Retinal pigment epithelial cell (primary cell): ENCODE measurements around the gene NECAB3.

Experiments
- DNase-seq: peaks from one replicate; pipeline ENCODE4 v3.0.0-alpha.2; 2010; ENCODE audit warnings: low read depth
- H3K4me3 ChIP-seq: 2 replicates; pipeline ENCODE4 v1.5.1; 2011; ENCODE audit warnings: mild to moderate bottlenecking, low read length, control low read depth, moderate library complexity
- TF ChIP-seq, protein P1 (sequence below): conservative IDR thresholded peaks from 2 replicates; pipeline ENCODE4 v1.5.1; 2011; ENCODE audit warnings: low read depth, low read length, control low read depth, inconsistent platforms

Gene NECAB3

DNA sequence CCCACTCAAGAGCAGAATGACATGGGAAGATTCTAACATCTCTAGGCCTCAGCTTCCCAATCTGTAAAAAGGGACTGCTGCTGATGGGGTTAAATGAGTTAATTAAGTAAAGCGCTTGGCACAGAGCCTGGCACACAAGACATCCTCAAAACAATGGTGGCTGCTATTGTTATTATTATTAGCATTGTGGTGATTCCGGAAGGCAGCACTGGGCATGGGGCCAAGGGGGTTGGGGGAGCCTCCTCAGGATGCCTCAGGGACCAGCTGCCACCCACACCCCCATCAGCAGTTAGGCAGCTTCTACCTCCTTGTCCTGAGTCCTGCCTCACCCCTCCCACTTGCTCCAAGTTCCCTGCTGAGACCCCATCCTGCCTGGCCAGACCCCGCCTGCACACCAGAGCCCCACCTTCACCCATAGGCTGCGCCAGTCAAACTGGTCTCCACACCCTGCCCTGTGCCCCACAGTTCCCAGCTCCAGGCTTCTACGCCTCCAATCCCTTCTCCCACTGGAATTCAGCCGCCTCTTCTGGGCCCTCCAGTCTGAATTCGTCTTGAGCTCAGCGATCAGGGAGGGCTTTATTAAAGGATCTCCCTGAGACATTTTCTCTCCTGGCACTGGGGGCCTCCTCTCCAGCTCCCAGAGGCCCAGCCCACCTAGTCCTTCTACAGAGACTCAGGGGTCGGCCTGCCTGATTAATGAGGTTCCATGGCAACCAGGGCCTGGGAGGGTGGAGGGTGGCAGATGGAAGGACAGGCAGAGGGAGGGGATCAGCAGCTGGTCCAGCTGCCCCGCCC, 10.5 kb upstream of the NECAB3 start:
- no peak for DNase-seq
- peak overlapping the region; percentile 41 for H3K4me3 ChIP-seq

DNA sequence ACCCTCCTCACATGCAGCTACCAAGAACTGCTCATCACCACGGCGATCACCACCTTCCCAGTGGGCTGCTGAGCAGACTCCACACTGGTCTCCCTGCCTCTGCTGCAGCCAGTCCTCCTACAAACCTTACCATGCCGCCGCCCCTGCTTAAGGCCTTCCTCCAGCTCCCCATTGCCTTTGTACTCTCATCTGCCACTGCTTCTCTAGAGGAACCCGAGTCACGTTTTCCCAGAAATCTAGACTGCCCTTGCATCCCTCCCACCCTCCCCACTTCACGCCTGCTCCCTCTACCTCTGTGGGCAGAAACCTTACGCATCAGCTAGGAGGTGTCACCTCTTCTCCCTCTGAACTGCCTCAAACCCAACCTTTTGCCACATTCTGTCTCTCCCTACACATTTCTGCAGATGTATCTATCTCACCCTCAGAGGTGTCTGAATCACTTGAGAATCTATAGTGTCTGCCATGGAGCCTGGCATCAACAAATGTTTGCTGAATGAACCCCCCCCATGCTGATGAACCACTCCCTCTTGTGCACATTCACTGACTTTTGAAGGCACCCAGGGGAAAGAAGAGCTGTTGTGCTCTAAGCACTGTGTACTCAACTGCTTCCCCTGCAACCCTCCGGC, 7.6 kb upstream of the NECAB3 start:
- TF ChIP-seq, protein P1, sequence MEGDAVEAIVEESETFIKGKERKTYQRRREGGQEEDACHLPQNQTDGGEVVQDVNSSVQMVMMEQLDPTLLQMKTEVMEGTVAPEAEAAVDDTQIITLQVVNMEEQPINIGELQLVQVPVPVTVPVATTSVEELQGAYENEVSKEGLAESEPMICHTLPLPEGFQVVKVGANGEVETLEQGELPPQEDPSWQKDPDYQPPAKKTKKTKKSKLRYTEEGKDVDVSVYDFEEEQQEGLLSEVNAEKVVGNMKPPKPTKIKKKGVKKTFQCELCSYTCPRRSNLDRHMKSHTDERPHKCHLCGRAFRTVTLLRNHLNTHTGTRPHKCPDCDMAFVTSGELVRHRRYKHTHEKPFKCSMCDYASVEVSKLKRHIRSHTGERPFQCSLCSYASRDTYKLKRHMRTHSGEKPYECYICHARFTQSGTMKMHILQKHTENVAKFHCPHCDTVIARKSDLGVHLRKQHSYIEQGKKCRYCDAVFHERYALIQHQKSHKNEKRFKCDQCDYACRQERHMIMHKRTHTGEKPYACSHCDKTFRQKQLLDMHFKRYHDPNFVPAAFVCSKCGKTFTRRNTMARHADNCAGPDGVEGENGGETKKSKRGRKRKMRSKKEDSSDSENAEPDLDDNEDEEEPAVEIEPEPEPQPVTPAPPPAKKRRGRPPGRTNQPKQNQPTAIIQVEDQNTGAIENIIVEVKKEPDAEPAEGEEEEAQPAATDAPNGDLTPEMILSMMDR: no peak

More for the DNA sequence above, 10.5 kb upstream of the NECAB3 start:
- TF ChIP-seq, protein P1: no peak

DNA sequence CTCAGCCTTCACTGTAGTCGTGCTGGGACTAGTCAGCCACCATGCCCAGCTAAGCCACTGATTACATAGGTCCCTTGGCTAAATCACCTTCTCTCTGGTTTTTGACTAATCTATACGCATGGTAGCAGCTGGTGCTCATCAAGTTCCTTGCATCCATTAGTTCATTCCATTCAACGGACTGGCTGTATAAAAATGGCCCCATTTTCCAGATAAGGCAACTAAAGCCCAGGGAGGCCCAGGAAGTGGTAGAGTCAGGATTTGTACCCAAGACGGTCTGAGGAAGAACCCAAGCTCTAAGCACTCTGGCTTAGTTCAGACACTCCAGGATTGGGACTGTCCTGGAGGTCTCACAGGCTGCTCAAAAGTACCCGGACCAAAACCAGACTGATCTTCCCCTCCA, 7.1 kb upstream of the NECAB3 start:
- DNase-seq: no peak
- TF ChIP-seq, protein P1: no peak
- H3K4me3 ChIP-seq: no peak overlapping the region

More for the DNA sequence above, 7.6 kb upstream of the NECAB3 start:
- no peak overlapping the region for H3K4me3 ChIP-seq
- DNase-seq: no peak

DNA sequence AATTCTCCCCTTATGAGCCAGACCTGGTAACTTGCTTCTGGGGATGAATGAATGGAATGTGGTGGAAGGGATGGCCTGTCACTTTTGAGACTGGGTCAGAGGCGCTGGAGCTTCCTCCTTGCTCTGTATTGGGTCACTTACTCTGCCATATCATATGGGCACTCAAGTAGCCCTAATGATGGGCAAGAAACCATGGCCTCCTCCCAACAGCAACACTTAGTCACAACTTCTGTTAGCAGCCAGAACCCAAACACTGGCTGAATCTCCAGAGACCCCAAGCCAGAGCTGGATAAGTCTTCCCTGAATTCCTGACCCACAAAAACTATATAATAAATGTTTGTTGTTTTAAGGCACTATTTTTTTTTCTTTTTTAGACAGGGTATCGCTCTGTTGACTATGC, 6.5 kb upstream of the NECAB3 start:
- TF ChIP-seq, protein P1: no peak
- no peak for DNase-seq
- no peak overlapping the region for H3K4me3 ChIP-seq

DNA sequence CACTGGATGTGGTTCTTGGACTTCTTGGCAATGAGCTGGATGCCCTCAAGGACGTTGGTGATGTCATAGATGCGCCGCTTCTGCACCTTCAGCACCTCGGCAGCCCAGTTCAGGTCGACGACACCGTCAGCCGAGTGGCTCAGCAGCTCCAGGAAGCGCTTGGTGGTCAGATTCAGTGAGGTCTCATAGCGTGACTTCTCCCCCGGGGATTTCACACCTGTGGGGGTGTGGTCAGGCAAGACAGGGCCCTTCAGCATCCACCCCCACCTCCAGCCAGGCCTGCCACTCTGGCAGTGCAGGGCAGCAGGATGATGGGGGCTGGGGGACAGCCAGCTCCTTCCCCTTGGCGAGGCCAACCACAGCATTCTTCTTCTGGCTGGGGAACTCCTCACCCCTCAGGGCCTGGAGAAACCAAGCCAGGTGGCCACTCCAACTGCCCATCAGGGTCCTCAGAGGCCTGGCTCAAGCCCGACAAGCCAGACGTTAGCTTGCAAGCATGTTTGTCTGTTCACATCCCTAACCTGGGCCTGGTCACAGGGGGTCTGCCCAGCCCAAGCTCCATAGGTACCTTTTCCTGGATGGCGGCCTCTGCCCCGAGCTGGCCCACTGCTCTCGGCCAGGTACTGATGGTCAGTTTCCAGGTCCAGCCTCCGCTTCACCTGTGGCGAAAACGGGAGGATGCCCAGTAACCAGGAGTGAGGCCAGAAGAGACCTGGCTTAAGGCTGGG, 5.7 kb upstream of the NECAB3 start:
- no peak for DNase-seq
- TF ChIP-seq, protein P1: no peak
- H3K4me3 ChIP-seq: no peak overlapping the region

DNA sequence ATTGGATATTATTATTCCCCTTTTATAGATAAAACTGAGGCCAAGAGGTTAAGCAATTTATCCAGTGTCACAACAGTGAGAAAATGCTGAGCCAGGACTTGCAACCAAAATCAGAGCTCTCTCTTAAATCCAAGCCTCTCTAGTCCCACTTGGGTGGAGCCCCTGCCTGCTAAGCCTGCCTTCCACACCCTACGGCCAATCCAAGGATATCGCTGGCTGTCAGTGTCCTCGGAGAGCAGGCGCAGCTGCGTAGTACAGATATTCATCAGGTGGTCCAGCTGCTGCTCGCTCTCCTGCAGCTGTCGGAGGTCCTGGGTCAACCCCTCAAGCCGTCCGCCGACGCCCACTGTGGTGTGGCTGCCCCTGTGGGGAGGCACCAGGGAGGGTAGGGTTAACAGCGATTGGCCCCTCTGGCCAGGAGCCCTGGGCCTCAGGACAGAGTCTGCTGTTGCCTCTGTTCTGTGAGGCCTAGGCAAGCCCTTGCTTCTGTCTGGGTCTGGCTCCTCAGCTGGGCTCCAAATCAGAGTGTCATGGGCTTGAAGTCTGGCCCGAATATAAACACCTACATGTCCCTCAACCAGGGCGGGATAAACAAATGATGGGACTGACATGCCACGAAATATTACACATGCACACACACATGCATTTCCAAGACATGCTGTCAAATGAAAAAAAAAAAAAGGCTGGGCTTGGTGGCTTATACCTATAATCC, 3.9 kb upstream of the NECAB3 start:
- no peak overlapping the region for H3K4me3 ChIP-seq
- DNase-seq: no peak
- TF ChIP-seq, protein P1: no peak
